GM19463 (cell line): ENCODE measurements around the gene MYH11.
"Not testable (repeated sequence)": the region's sequence is repeated elsewhere in the genome, so short reads cannot be mapped to it uniquely, and the experiment has no call there.

Experiments used
- ATAC-seq: cut with Tn5 transposase; IDR thresholded peaks from one replicate; pipeline ENCODE4 v1.9.1; 2021; ENCODE audit warnings: mild to moderate bottlenecking, moderate library complexity; ENCODE audit not compliant: unreplicated experiment

Gene MYH11

DNA sequence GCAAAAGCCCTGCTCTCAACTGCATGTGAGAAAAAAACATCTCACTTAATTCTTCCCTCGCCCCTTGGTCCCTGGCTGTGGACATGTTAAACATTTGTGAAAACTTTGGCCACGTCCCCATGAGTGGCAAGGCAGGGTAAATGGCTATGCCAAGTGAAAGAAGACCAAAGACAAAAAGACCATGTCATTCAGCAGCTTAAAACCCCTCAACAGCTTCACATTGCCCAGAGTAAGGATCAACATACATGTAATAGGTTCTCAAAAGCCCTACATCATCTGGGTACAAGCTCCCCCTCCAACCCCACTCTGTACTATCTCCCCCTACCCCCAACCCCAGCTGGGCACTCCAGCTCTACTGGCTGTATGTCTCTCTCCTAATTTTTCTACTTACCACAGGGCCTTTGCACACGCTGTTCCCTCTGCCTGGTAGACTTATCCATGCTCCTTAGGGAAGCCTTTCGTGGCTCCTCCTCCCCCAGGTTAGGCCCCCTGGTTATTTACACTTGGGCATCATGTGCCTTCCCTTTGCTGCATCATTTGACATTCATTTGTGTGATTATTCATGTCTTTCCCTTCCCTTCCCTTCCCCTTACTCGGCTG is 131.1 kb downstream of the MYH11 start:
- ATAC-seq = no peak

DNA sequence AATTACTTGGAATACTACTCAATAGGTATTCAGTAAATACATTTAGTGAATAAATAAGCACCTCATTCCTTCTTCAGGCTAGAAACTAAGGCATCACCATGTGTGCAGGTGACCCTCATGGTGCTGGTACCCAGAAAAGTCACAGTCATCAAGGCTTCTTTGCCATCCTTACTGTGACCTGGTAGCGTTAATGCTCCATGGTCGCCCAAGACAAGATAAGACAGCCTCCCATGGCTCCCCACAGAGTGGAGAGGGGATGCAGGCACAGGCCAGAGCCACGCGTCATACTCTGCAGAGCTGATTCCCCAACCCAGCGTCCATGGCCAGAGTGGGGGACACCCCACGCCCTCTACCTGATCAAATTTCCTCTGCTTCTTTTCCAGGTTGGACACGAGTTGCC is 133.0 kb downstream of the MYH11 start:
- ATAC-seq = no peak

DNA sequence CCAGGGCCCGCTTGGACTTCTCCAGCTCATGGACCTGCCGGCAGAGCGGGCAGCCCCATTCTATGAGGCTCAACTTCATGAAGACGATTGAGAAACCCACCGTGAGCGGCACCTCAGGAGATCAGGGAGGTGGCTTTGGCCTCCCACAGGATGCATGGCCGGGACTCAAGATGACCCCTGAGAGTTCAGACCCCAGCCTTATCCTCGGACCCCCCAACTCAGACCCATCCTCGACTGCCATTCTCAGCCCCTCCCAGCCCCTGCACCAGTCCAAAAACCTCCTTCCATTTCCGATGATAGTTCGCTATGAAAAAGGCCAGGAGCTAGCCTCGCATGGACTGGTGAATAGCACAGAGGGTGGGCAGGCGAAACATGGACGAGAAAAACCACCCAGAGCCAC is 135.8 kb downstream of the MYH11 start:
- ATAC-seq = no peak

DNA sequence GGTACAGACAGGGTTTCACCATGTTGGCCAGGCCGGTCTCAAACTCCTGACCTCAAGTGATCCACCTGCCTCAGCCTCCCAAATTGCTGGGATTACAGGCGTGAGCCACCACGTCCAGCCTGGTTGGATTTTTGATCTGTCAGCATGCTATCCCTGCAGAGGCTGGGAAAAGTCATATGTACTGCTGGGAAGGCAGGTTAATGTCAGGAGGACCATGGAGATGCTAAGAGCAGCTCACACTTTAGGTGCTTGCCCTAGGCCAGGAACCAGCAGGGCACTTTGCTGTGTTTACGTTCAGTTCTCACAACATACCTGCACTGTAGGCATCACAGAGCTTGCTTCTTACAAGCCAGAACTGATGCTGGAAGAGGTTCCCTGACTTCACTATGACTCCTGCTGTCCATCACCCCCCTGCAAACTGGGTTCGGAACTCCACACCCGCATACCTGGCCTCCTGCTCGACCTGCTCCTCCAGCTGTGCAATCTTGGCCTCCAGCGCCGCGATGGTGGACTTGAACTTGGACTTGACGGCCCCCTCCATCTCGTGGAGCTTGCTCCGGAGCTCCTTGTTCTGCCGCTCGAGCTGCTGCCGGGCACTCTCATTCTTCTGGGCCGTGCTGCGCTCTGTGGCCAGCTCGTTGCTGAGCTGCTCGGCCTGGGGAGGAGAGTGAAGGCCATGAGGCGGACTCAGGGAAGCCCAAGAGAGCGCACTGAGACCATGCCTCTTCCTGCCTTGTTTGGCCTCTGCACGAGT is 140.0 kb downstream of the MYH11 start:
- no peak for ATAC-seq

DNA sequence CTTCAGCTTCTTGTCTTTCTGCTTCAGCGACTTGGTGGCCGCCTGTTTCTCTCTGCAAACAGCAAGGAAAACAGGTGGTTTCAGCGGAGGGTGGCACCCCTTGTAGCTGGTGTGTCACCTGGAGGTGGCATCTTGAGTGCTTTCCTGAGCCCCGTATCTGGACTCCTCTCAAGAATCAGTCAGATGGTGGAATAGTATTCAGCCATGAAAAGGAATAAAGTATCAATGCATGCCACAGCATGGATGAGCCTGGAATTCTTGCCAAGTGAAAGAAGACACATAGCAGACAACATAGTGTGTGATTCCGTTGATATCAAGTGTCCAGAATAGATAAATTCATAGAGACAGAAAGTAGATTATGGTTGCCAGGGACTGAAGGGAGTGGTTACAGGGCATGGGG is 141.6 kb downstream of the MYH11 start:
- no peak for ATAC-seq

DNA sequence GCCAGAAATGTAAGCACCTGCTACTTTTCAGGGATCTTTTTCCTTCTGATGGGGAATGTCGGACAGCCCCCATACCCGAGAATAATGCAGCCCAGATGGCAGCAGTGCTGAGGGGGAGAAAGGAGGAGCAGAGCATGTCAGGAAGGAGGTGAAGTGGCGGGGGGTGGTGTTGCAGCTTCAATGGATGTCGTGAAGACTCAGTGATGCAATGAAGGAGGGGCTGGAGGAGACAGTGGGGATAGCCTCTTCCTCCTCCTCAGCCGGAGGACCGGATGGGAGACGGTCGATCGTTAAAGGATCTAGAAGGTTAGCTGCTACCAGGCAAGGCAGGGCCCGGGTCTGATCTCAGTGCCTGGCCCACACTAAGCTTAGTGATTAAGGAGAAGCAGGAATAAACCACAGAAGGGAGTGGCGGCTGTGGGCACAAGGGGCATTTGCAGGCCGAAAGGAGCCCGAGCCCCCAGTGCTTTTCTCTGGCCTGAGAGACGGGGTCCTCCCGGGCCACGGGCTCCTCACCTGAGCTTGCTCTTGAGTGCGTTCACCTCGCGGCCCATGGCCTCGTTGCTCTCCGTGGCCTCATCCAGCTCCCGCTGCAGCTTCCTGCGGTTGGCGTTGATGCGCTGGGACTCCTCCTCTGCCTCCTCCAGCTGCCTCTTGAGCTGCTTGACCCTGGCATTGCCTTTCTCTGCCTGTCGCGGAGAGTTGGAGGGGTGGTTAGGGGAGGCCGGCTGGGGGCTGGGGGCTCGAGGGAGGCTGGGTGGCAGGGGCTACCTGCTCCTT is 142.2 kb downstream of the MYH11 start:
- no peak for ATAC-seq

DNA sequence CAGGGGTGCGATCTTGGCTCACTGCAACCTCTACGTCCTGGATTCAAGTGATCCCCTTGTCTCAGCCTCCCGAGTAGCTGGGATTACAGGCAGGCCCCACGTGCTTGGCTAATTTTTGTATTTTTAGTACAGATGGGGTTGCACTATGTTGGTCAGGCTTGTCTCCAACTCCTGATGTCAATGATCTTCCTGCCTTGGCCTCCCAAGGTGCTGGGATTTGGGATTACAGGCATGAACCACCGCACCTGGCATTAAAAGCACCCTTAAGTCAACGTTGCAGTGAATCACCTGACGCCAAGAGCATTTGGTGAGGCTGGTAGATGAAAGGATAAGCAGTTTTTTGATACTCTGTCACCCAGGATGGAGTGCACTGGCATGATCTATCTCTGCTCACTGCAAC is 147.8 kb downstream of the MYH11 start:
- ATAC-seq = no peak

DNA sequence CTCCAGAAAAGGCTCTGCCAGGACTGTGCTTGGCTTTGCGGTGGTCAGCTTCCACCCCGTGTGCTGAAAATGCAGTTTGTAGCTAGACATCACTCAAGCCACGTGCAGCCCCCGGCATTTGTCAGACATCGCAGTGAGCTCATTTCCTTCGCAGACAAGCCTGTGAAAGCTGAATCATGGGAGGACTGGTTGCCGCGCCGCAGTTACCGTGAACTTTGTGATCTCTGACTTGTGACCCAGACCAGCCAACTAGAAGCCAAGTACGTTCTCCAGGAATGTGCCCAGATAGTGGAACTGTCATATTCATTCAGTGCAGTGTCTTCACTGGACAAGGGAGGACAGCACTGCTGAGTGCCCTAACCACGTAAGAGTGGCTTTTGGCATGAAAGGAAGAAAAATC is 148.7 kb downstream of the MYH11 start:
- ATAC-seq = no peak

DNA sequence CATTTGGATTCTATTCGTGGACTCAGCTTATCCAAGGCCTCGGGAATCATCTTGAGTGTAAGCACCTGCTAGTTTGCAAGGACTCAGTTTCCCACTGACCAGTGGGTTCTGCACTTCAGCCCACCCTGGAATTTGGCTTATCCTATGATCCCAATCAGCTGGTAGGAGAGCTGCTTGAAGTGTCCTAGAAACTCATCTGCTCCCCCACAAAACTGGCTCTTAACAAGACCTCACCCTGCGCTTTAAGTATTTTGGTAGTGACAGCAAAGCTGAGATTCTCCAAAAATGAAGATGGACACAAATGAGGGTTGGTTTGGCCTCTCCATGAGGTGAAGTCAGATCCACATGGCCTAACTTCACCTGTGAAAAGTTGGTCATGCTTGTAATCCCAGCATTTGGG is 149.5 kb downstream of the MYH11 start:
- ATAC-seq = no peak

DNA sequence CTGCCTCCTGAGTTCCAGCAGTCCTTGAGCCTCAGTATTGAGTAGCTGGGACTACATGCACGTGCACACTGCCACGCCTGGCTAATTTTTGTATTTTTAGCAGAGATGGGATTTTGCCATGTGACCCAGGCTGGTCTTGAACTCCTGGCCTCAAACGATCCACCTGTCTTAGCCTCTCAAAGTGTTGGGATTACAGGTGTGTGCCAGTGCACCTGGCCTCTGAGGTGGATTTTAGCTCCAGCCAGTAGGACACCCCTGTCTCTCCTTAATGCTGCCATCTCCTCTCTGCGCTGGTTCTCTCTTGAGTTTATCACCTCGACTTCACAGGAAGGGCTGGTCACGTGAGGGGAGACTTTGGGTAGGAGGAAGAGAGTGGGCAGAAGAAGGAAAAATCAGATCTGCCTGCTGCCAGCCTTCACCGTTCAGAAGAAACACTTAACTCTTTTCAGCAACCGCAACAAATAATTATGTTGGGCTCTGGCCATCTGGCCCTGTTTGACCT is 151.7 kb downstream of the MYH11 start:
- no peak for ATAC-seq

DNA sequence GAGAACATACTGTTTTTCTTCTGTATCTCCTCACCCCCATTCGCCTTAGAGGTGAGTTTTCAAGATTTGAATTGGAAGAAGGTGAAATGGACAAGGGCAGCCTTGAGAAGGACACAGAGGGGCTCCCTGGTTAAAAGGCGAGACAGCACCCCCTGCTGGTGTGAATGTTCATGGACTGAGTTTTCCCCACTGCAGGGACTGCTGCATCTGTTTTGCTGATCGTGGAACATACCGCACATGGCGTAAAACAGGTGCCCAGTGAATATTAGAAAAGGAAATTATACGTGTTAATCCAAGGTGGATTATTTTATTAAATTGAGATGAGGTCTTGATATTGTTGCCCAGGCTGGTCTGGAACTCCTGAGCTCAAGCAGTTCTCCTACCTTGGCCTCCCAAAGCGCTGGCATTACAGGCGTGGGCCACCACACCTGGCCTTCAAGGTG is 152.3 kb downstream of the MYH11 start:
- no peak for ATAC-seq

DNA sequence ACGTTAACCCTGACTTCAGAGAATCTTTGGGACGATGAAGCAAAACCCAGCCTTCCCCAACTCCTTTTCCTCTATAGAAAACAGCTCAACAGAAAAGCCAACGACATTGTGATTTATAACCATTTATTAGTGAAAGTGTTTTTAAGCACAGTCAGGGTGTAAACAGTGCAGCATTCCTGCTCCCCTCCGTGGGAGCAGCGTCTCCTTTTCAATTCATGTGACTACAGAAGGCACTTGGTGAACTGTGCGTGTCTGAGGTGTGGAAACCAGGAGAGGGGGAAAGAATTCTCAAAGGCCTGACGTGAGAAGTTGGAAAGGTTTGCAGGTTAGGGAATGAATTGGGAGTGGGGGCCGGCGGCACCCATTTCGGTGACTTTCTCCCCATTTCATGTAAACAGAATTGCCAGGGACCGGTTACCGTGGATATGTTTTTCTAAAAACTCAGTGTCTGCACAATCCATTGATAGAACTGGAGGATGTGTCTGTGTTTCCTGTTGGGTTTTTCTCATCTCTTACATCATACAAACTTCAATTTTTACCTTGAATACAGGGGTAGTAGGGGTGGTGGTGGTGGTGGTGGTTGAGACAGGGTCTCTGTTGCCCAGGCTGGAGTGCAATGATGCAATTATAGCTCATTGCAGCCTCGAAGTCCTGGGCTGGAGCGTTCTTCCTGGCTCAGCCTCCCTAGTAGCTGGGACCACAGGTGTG is 153.6 kb downstream of the MYH11 start:
- ATAC-seq = no peak

DNA sequence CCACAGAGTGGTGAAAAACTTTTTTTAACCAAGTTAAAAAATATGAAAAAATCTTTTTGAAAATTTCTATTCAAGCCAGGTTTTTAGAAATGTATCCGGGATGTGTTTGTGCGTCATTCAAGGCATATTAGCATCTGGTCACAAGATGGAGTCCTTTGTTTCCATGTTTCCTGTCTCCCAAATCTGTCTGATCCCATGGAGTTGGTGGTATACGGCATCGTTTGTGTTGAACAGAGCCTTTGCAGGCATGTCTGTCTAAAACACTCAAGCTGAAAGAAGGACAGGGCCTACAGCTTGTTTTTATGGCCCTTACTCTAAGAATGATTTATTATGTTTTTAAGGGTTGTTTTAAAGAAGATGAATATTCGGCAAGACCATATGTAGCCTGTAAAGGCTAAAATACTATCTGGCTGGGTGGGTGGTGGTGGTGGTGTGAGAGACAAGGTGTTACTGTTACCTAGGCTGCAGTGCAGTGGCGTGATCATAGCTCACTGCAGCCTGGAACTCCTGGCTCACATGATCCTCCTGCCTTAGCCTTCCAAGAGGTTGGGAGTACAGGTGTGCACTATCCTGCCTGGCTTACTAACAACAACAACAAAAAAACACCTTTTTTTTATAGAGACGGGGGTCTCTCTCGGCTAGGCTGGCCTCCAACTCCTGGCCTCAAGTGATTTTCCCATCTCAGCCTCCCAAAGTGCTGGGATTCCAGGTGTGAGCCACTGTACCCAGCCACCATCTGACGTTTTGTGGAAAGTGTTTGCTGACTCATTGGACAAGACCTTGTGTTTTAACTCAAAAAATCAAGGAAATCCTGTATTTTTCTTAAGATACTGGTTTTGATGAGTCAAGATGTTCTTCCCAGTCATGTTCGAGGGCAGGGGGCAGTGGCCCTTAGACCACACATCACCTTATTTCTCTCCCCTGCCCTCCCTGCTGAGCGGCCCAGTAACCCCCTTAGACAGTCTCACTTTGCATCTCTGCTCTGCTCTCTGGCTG is 154.6 kb downstream of the MYH11 start:
- no peak for ATAC-seq

DNA sequence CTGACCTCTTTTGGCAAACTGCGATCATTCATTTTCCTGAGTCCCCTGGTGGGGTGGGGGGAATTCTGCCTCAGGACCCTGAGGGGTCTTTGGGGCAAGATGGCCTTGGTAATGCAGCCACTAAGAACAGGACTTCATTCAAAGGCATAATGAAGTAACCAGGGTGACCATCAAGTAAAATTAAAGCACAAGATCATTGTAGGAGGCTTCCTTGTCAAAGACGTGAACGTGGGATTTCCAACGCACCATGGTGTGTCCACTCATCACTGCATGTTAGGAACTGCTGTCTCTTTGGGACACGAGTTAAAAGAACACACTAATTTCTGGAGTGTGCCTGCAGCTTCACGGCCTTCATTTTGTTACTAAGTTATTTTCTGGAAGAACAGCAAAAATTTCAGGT is 155.5 kb downstream of the MYH11 start:
- no peak for ATAC-seq

DNA sequence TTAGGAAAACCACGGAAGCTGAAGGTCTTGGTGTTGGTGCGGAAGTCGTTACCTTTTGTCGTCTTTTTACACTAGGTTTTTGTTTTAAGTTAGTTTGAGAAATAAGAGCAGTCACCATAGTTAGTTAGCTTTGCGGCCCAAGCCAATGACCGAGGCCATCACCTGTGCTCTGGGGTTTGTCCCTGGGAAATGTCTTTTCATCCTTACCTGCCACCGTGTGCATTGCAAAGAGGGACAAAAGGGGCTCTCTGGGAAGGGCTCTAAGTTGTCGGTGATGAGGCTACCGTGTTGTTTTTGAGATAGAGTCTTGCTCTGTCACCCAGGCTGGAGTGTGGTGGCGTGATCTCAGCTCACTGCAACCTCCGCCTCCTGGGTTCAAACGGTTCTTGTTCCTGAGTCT is 157.0 kb downstream of the MYH11 start:
- no peak for ATAC-seq

DNA sequence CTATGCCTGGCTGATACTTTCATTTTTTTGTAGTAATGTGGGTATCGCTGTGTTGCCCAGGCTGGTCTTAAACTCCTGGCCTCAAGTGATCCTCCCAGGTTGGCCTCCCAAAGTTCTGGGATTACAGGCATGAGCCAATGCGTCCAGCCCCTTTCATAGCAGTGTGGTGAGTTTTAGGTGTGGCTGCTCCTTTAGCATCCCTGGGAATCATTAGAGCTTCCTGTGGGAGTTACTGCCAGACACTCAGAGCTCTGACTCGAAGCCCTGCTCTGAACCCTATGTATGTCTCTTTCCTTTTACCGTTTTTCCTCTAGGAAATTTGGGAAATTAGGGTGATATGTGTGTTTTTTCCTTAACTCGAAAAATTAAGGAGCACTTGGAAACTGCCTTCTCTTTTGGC is 162.3 kb downstream of the MYH11 start:
- no peak for ATAC-seq

DNA sequence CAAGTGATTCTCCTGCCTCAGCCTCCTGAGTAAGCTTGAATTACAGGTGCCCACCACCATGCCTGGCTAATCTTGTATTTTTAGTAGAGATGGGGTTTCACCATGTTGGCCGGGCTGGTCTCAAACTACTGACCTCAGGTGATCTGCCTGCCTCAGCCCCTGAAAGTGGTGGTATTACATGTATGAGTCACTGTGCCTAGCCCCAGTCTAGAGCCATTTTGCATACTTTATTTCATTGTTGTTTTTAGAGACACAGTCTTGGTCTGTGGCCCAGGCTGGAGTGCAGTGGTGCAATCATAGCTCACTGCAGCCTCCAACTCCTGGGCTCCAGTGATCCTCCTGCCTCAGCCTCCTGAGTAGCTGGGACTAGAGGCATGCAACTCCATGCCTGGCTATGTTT is 164.3 kb downstream of the MYH11 start:
- ATAC-seq = not testable (repeated sequence)

DNA sequence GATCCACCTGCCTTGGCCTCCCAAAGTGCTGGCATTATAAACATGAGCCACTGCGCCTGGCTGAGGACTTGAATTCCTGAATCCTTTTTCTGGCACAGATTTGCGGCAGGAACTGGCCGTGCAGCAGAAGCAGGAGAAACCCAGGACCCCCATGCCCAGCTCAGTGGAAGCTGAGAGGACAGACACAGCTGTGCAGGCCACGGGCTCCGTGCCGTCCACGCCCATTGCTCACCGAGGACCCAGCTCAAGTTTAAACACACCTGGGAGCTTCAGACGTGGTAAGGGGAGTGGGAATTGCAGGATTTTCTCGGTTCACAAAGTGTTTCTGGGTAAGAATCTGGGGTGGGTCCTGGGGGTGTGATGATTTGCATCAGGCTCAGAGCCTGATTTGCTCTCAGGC is 165.8 kb downstream of the MYH11 start:
- no peak for ATAC-seq

DNA sequence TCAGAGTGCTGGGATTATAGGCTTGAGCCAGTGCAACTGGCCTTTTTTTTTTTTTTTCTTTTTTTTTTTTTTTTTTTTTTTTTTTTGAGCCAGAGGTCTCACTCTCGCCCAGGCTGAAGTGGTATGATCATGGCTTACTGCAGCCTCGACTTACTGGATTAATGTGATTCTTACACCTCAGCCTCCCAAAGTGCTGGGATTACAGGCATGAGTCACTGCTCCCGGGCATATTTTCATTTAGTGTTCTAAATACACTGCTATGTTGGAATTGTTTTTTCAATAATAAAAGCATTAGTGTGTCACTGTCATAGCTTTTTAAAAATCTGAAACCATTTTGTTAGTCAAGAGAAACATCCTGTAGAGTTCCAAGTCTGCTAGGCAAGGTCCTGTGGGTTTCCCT is 166.5 kb downstream of the MYH11 start:
- ATAC-seq = no peak

DNA sequence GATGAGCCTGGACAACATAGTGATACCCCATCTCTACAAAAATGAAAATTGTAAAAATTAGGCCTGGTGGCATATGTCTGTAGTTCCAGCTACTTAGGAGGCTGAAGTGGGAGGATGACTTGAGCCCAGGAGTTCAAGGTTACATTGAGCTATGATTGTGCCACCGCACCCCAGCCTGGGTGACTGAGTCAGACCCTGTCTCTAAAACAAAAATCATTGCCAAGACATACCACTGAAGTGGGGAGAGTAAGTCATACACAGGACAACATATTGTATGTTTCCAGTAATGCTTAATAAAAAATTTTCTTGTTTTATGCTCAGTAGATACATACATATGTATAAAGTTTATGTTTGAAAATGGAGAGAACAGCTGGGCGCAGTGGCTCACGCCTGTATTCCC is 167.5 kb downstream of the MYH11 start:
- no peak for ATAC-seq
